C4-2B (cell line): ENCODE data around the gene GABRB3.

ENCODE experiments used
- ZFX ChIP-seq: fragments of 450-650 bp; IDR thresholded peaks from 2 replicates; pipeline ENCODE4 v1.6.1; 2017
- TF ChIP-seq, protein P1 (sequence below): fragments of 450-650 bp; conservative IDR thresholded peaks from 2 replicates; pipeline ENCODE4 v1.5.1; 2017; ENCODE audit warnings: mild to moderate bottlenecking

- no peak for TF ChIP-seq ZFX
- TF ChIP-seq, protein P1, sequence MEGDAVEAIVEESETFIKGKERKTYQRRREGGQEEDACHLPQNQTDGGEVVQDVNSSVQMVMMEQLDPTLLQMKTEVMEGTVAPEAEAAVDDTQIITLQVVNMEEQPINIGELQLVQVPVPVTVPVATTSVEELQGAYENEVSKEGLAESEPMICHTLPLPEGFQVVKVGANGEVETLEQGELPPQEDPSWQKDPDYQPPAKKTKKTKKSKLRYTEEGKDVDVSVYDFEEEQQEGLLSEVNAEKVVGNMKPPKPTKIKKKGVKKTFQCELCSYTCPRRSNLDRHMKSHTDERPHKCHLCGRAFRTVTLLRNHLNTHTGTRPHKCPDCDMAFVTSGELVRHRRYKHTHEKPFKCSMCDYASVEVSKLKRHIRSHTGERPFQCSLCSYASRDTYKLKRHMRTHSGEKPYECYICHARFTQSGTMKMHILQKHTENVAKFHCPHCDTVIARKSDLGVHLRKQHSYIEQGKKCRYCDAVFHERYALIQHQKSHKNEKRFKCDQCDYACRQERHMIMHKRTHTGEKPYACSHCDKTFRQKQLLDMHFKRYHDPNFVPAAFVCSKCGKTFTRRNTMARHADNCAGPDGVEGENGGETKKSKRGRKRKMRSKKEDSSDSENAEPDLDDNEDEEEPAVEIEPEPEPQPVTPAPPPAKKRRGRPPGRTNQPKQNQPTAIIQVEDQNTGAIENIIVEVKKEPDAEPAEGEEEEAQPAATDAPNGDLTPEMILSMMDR: no peak
Measured at GRCh38 chr15:26766262-26766661, 6.6 kb downstream of the GABRB3 start.
